Tibial nerve (tissue), 4 donors: ENCODE measurements around the gene PSMB11.

Experiments used
- EP300 ChIP-seq, 2 donors: sonication (generic); formaldehyde crosslinking; IDR thresholded peaks; one replicate each; pipeline ENCODE4 v1.6.1; 2017; ENCODE audit warnings: antibody characterized with exemption in 2 of 2, mild to moderate bottlenecking in 1 of 2
- TF ChIP-seq, protein P1 (sequence below), 5 experiments: fragments of 200-600 bp in 3 of 5; fragments of 450-650 bp in 2 of 5; sonication (generic) in 3 of 5; IDR thresholded peaks; one replicate each; pipeline ENCODE4 v1.5.1; 2016 to 2019; ENCODE audit warnings: antibody characterized with exemption in 5 of 5, mild to moderate bottlenecking in 3 of 5, moderate library complexity in 2 of 5

- TF ChIP-seq, protein P1, sequence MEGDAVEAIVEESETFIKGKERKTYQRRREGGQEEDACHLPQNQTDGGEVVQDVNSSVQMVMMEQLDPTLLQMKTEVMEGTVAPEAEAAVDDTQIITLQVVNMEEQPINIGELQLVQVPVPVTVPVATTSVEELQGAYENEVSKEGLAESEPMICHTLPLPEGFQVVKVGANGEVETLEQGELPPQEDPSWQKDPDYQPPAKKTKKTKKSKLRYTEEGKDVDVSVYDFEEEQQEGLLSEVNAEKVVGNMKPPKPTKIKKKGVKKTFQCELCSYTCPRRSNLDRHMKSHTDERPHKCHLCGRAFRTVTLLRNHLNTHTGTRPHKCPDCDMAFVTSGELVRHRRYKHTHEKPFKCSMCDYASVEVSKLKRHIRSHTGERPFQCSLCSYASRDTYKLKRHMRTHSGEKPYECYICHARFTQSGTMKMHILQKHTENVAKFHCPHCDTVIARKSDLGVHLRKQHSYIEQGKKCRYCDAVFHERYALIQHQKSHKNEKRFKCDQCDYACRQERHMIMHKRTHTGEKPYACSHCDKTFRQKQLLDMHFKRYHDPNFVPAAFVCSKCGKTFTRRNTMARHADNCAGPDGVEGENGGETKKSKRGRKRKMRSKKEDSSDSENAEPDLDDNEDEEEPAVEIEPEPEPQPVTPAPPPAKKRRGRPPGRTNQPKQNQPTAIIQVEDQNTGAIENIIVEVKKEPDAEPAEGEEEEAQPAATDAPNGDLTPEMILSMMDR (IDR thresholded peaks at IDR 0.05), result no peak
- TF ChIP-seq EP300 (IDR thresholded peaks at IDR 0.05), result no peak
Observed at GRCh38 chr14:23091294-23092225, 49.5 kb downstream of the PSMB11 start.
